Omental fat pad (tissue), 4 donors: ENCODE data around the gene ABCG4. TPM values are rescaled to one million over a fixed set of nuclear protein-coding genes. Genes with fewer than 3 reads are reported as not detected.
"Not testable (repeated sequence)": the region's sequence is repeated elsewhere in the genome, so short reads cannot be mapped to it uniquely, and the experiment has no call there.

Experiments
- ATAC-seq: fragments of 150-250 bp; one replicate; pipeline ENCODE4 v1.9.1; 2016; ENCODE audit warnings: mild to moderate bottlenecking, moderate library complexity; ENCODE audit not compliant: low FRiP score
- DNase-seq: peaks from one replicate; pipeline ENCODE4 v3.0.0-alpha.2; 2019; ENCODE audit warnings: low spot score
- CTCF ChIP-seq, 3 donors: fragments of 450-650 bp; IDR thresholded peaks; one replicate each; pipeline ENCODE4 v1.5.1; 2016 to 2017; ENCODE audit warnings: antibody characterized with exemption in 3 of 3, mild to moderate bottlenecking in 3 of 3, moderate library complexity in 2 of 3
- total RNA-seq, 4 donors: library from RNA; depleted of rRNA; stranded (reverse); fragments of >200 nt; gene quantifications; one replicate each; pipeline ENCODE4 v1.1.0, GENCODE V29; 2016

The ABCG4 gene
- total RNA-seq, 4 donors from 2014 or later: 0.09 to 0.32 TPM; not detected in 2

GRCh38 chr11:119194811-119195440 lies 46.1 kb downstream of the ABCG4 start:
- TF ChIP-seq CTCF (IDR thresholded peaks at IDR 0.05): no peak
- ATAC-seq: no peak
- DNase-seq: no peak

GRCh38 chr11:119195680-119196079 lies 46.8 kb downstream of the ABCG4 start:
- DNase-seq (no peak), ATAC-seq (peak; percentile 77)
- no peak for TF ChIP-seq CTCF (IDR thresholded peaks at IDR 0.05)

GRCh38 chr11:119196833-119197483 lies 48.1 kb downstream of the ABCG4 start:
- TF ChIP-seq CTCF (IDR thresholded peaks at IDR 0.05): peak in 1 of 3 donors; percentile 1
- ATAC-seq: peak; percentile 86
- no peak for DNase-seq

- DNase-seq (no peak), ATAC-seq (no peak)
- TF ChIP-seq CTCF (IDR thresholded peaks at IDR 0.05): no peak
Observed at GRCh38 chr11:119198925-119199324, 50.1 kb downstream of the ABCG4 start.

GRCh38 chr11:119201236-119201635 lies 52.4 kb downstream of the ABCG4 start:
- DNase-seq: not testable (repeated sequence)

GRCh38 chr11:119202554-119202953 lies 53.7 kb downstream of the ABCG4 start:
- no peak for ATAC-seq
- DNase-seq: no peak
- no peak for TF ChIP-seq CTCF (IDR thresholded peaks at IDR 0.05)

More at GRCh38 chr11:119201236-119201635, 52.4 kb downstream of the ABCG4 start:
- not testable (repeated sequence) for ATAC-seq

GRCh38 chr11:119204066-119204465 lies 55.2 kb downstream of the ABCG4 start:
- no peak for TF ChIP-seq CTCF (IDR thresholded peaks at IDR 0.05)
- DNase-seq (no peak), ATAC-seq (no peak)
